ENCODE results near the gene DYNLL2.
A peak's percentile ranks its signal among the peaks of the same experiment; 100 is the strongest.

DYNLL2 gene

GRCh38 chr17:58079300-58080033 lies 3.8 kb upstream of the DYNLL2 start:
- TF ChIP-seq POLR2A (IDR thresholded peaks at IDR 0.05; ENCODE audit: low read depth, low read length), result no peak
- no peak for TF ChIP-seq TAF1 (IDR thresholded peaks at IDR 0.05; ENCODE audit: borderline replicate concordance, low read depth, low read length)
- TF ChIP-seq POLR2AphosphoS5 (IDR thresholded peaks at IDR 0.05; ENCODE audit: low read depth, low read length), result no peak
- FAIRE-seq (no peak), DNase-seq (ENCODE audit: insufficient read length) (no peak)

- TF ChIP-seq TAF1 (IDR thresholded peaks at IDR 0.05; ENCODE audit: borderline replicate concordance, low read depth, low read length), result no peak
- TF ChIP-seq POLR2A (IDR thresholded peaks at IDR 0.05; ENCODE audit: low read depth, low read length), result no peak
- no peak for TF ChIP-seq POLR2AphosphoS5 (IDR thresholded peaks at IDR 0.05; ENCODE audit: low read depth, low read length)
- no peak for FAIRE-seq
- DNase-seq (ENCODE audit: insufficient read length), result no peak
These were observed 1.4 kb upstream of the DYNLL2 start for GRCh38 chr17:58081646-58082340.

- no peak for TF ChIP-seq POLR2A (IDR thresholded peaks at IDR 0.05; ENCODE audit: low read depth, low read length)
- no peak for TF ChIP-seq POLR2AphosphoS5 (IDR thresholded peaks at IDR 0.05; ENCODE audit: low read depth, low read length)
- no peak for TF ChIP-seq TAF1 (IDR thresholded peaks at IDR 0.05; ENCODE audit: borderline replicate concordance, low read depth, low read length)
- FAIRE-seq, result peak; percentile 14
- no peak for DNase-seq (ENCODE audit: insufficient read length)
These were observed 814 bp upstream of the DYNLL2 start for GRCh38 chr17:58082341-58082869.

GRCh38 chr17:58083491-58084316 lies 485 bp downstream of the DYNLL2 start:
- TF ChIP-seq TAF1 (IDR thresholded peaks at IDR 0.05; ENCODE audit: borderline replicate concordance, low read depth, low read length) (0 out of 2 replicates have a peak, but pooled peaks have one; percentile 13), POLR2AphosphoS5 (IDR thresholded peaks at IDR 0.05; ENCODE audit: low read depth, low read length) (no peak)
- peak; percentile 82 for FAIRE-seq
- peak; percentile 69 for DNase-seq (ENCODE audit: insufficient read length)

GRCh38 chr17:58084317-58084981 lies 1.2 kb downstream of the DYNLL2 start:
- TF ChIP-seq POLR2A (IDR thresholded peaks at IDR 0.05; ENCODE audit: low read depth, low read length) (no peak), POLR2AphosphoS5 (IDR thresholded peaks at IDR 0.05; ENCODE audit: low read depth, low read length) (no peak), TAF1 (IDR thresholded peaks at IDR 0.05; ENCODE audit: borderline replicate concordance, low read depth, low read length) (no peak)
- FAIRE-seq, result peak; percentile 40
- peak; percentile 29 for DNase-seq (ENCODE audit: insufficient read length)

GRCh38 chr17:58085039-58085715 lies 2.0 kb downstream of the DYNLL2 start:
- FAIRE-seq (no peak), DNase-seq (ENCODE audit: insufficient read length) (no peak)
- no peak for TF ChIP-seq TAF1 (IDR thresholded peaks at IDR 0.05; ENCODE audit: borderline replicate concordance, low read depth, low read length)
- TF ChIP-seq POLR2AphosphoS5 (IDR thresholded peaks at IDR 0.05; ENCODE audit: low read depth, low read length), result no peak
- TF ChIP-seq POLR2A (IDR thresholded peaks at IDR 0.05; ENCODE audit: low read depth, low read length), result no peak

GRCh38 chr17:58086953-58087352 lies 3.7 kb downstream of the DYNLL2 start:
- DNase-seq (ENCODE audit: insufficient read length), result no peak
- no peak for TF ChIP-seq TAF1 (IDR thresholded peaks at IDR 0.05; ENCODE audit: borderline replicate concordance, low read depth, low read length)
- TF ChIP-seq POLR2AphosphoS5 (IDR thresholded peaks at IDR 0.05; ENCODE audit: low read depth, low read length), result no peak
- no peak for TF ChIP-seq POLR2A (IDR thresholded peaks at IDR 0.05; ENCODE audit: low read depth, low read length)
- no peak for FAIRE-seq

GRCh38 chr17:58088624-58089023 lies 5.4 kb downstream of the DYNLL2 start:
- DNase-seq (ENCODE audit: insufficient read length) (no peak), FAIRE-seq (no peak)
- TF ChIP-seq POLR2AphosphoS5 (IDR thresholded peaks at IDR 0.05; ENCODE audit: low read depth, low read length) (no peak), TAF1 (IDR thresholded peaks at IDR 0.05; ENCODE audit: borderline replicate concordance, low read depth, low read length) (no peak), POLR2A (IDR thresholded peaks at IDR 0.05; ENCODE audit: low read depth, low read length) (no peak)

GRCh38 chr17:58089111-58089510 lies 5.9 kb downstream of the DYNLL2 start:
- TF ChIP-seq POLR2A (IDR thresholded peaks at IDR 0.05; ENCODE audit: low read depth, low read length), result no peak
- TF ChIP-seq TAF1 (IDR thresholded peaks at IDR 0.05; ENCODE audit: borderline replicate concordance, low read depth, low read length), result no peak
- TF ChIP-seq POLR2AphosphoS5 (IDR thresholded peaks at IDR 0.05; ENCODE audit: low read depth, low read length), result no peak
- no peak for FAIRE-seq
- DNase-seq (ENCODE audit: insufficient read length), result no peak

- FAIRE-seq, result no peak
- no peak for TF ChIP-seq TAF1 (IDR thresholded peaks at IDR 0.05; ENCODE audit: borderline replicate concordance, low read depth, low read length)
- no peak for TF ChIP-seq POLR2A (IDR thresholded peaks at IDR 0.05; ENCODE audit: low read depth, low read length)
- TF ChIP-seq POLR2AphosphoS5 (IDR thresholded peaks at IDR 0.05; ENCODE audit: low read depth, low read length), result no peak
- DNase-seq (ENCODE audit: insufficient read length), result no peak
These were observed 7.9 kb downstream of the DYNLL2 start for GRCh38 chr17:58091024-58091567.

Data from GM12892 (cell line).